Stomach (tissue), 9 donors: ENCODE data around the gene NISCH. TPM values are rescaled to one million over a fixed set of nuclear protein-coding genes. Genes with fewer than 3 reads are reported as not detected.
A peak's percentile ranks its signal among the peaks of the same experiment; 100 is the strongest.

ENCODE experiments used
- DNase-seq, 2 donors: peaks; one replicate each; pipeline versions ENCODE4 v3.0.0 to v3.0.0-alpha.2; 2013 to 2019
- H3K27ac ChIP-seq, 5 donors: fragments of 200-600 bp in 4 of 5; sonication (generic) in 4 of 5; one replicate each; pipeline ENCODE4 v1.5.1; 2013 to 2019; ENCODE audit warnings: mild to moderate bottlenecking in 1 of 5, moderate library complexity in 1 of 5
- H3K27me3 ChIP-seq, 3 donors: fragments of 200-600 bp; sonication (generic); one replicate each; pipeline ENCODE4 v1.5.1; 2017 to 2019; ENCODE audit warnings: mixed run types in 1 of 3
- H3K36me3 ChIP-seq, 4 donors: fragments of 200-600 bp; sonication (generic); 1 replicate in 3 of 4; 2 replicates in 1 of 4; pipeline ENCODE4 v1.5.1; 2016 to 2019
- H3K4me1 ChIP-seq, 4 donors: fragments of 200-600 bp; sonication (generic); one replicate each; pipeline ENCODE4 v1.5.1; 2016 to 2019
- H3K4me3 ChIP-seq, 4 donors: fragments of 200-600 bp; sonication (generic) in 3 of 4; one replicate each; pipeline ENCODE4 v1.5.1; 2016 to 2019; ENCODE audit warnings: mild to moderate bottlenecking in 1 of 4
- H3K9me3 ChIP-seq, 4 donors: fragments of 200-600 bp; sonication (generic); one replicate each; pipeline ENCODE4 v1.5.1; 2016 to 2019
- CTCF ChIP-seq, 7 experiments: fragments of 450-650 bp in 4 of 7; fragments of 200-600 bp in 3 of 7; sonication (generic) in 3 of 7; IDR thresholded peaks; one replicate each; pipeline ENCODE4 v1.5.1; 2016 to 2019; ENCODE audit warnings: antibody characterized with exemption in 7 of 7, control low read depth in 2 of 7, mild to moderate bottlenecking in 1 of 7
- EP300 ChIP-seq: sonication (generic); formaldehyde crosslinking; IDR thresholded peaks from one replicate; pipeline ENCODE4 v1.6.1; 2017; ENCODE audit warnings: antibody characterized with exemption
- POLR2A ChIP-seq, 4 donors: fragments of 450-650 bp; IDR thresholded peaks; one replicate each; pipeline ENCODE4 v1.6.1; 2016; ENCODE audit warnings: antibody characterized with exemption in 4 of 4, control low read depth in 2 of 4, mild to moderate bottlenecking in 1 of 4, moderate library complexity in 1 of 4
- POLR2AphosphoS5 ChIP-seq, 3 donors: sonication (generic); formaldehyde crosslinking; IDR thresholded peaks; one replicate each; pipeline ENCODE4 v1.6.1; 2016; ENCODE audit warnings: antibody characterized with exemption in 3 of 3
- WGBS, 5 donors: extraction: QIAGEN DNeasy Blood & Tissue Kit in 3 of 5; methylation state at CpG; one replicate each; pipeline versions ENCODE4 v1.1.5 to v1.1.7; 2013 to 2018; 5-methylcytosine and 5-hydroxymethylcytosine counted together
- intact Hi-C: fragments of 100-400 bp; cut with DNase I; formaldehyde crosslinking; loops from one replicate; pipeline ENCODE4 v1.15.1; 2023; ENCODE audit warnings: low total_unique reads
- polyA plus RNA-seq, 3 donors: library from polyadenylated mRNA; stranded (reverse); fragments of 200-250 nt; gene quantifications; one replicate each; pipeline ENCODE4 v1.2.3, GENCODE V29; 2013
- total RNA-seq, 5 donors: library from RNA; depleted of rRNA; stranded (reverse); fragments of >200 nt; gene quantifications; one replicate each; pipeline versions ENCODE4 v1.1.0 to v1.2.3, GENCODE V29; 2014 to 2016
- donor health status: healthy with polysubstance abuse.
- donor health status: Bipolar disorder and iron deficiency.
- donor health status: healthy.

NISCH gene
- total and polyA plus RNA-seq, 8 donors = 18.3 to 456 (median 69.9) TPM

GRCh38 chr3:52501046-52501445 is 45.6 kb downstream of the NISCH start:
- H3K9me3 ChIP-seq = no peaks in the 10 kb centered on the region
- no peak overlapping the region for H3K4me3 ChIP-seq
- H3K36me3 ChIP-seq = peaks cover 0 to 17% (median 0%) of the 10 kb centered on the region in 4 donors
- H3K4me1 ChIP-seq = peaks cover 0 to 26% (median 3%) of the 10 kb centered on the region in 4 donors
- TF ChIP-seq EP300 (no peak), CTCF (IDR thresholded peaks at IDR 0.05) (no peak)
- 60 to 80% (median 69%) methylated on average over 5 to 11 of the region's 11 CpGs for WGBS, 5 donors
- H3K27ac ChIP-seq = no peak overlapping the region
- no peaks in the 10 kb centered on the region for H3K27me3 ChIP-seq
- DNase-seq = no peak
- intact Hi-C loops = no loop called here

DNA sequence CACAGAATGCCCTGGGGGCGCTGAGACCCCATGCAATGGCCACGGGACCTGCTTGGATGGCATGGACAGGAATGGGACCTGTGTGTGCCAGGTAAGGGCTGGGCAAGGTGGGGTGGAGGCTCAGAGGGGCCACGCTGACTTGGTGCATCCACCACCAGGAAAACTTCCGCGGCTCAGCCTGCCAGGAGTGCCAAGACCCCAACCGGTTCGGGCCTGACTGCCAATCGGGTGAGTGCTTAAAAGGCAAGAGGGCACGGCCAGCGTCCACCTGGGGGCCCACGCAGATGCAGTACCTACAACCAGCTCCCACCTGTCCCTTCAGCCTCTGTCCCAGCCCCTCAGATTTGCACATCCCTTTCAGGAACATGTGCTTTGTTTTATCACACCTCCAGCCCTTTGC is 46.6 kb downstream of the NISCH start:
- no peak for DNase-seq
- no peak overlapping the region for H3K4me3 ChIP-seq
- H3K36me3 ChIP-seq = peaks cover 0 to 24% (median 2%) of the 10 kb centered on the region in 4 donors
- WGBS, 5 donors = 84 to 90% (median 86%) methylated on average over 11 of the region's 11 CpGs
- intact Hi-C loops = no loop called here
- H3K9me3 ChIP-seq = no peaks in the 10 kb centered on the region
- no peaks in the 10 kb centered on the region for H3K27me3 ChIP-seq
- H3K4me1 ChIP-seq = peaks cover 0 to 20% (median 3%) of the 10 kb centered on the region in 4 donors
- TF ChIP-seq POLR2A (IDR thresholded peaks at IDR 0.05) (no peak), CTCF (IDR thresholded peaks at IDR 0.05) (no peak), EP300 (no peak), POLR2AphosphoS5 (IDR thresholded peaks at IDR 0.05) (no peak)
- H3K27ac ChIP-seq = no peak overlapping the region

DNA sequence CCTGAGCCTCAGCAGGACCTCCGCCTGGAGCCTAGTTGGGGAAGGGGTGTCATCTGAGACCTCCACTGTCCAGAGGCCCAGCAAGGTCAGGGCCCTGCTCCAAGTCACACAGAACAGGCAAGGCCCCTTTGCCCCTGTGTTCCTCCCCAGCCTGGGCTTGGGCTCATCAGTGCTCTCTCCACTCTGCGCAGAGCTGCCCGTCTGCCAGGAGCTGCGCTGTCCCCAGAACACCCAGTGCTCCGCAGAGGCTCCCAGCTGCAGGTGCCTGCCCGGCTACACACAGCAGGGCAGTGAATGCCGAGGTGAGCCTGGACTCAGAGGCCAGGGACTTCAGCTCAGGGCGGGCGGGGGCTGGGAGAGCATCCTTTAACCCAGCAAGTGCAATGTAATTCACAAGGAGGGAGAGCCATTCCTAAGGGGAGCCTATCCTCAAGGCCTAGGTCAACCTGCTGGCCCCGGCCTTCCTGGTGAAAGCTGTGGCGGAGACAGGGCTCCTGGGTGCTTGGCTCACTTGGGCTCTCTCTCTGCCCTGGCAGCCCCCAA is 47.5 kb downstream of the NISCH start:
- no peak overlapping the region for H3K27ac ChIP-seq
- no peak overlapping the region for H3K4me3 ChIP-seq
- 91 to 98% (median 96%) methylated on average over 7 to 11 of the region's 11 CpGs; no CpG with 5 or more reads in 1 of the 5 donors for WGBS, 5 donors
- DNase-seq = no peak
- H3K4me1 ChIP-seq = peaks cover 0 to 16% (median 3%) of the 10 kb centered on the region in 4 donors
- intact Hi-C loops = no loop called here
- no peaks in the 10 kb centered on the region for H3K27me3 ChIP-seq
- TF ChIP-seq EP300 = no peak
- no peak for TF ChIP-seq POLR2AphosphoS5 (IDR thresholded peaks at IDR 0.05)
- TF ChIP-seq CTCF (IDR thresholded peaks at IDR 0.05) = no peak
- no peak for TF ChIP-seq POLR2A (IDR thresholded peaks at IDR 0.05)
- peaks cover 0 to 31% (median 4%) of the 10 kb centered on the region in 4 donors for H3K36me3 ChIP-seq
- no peaks in the 10 kb centered on the region for H3K9me3 ChIP-seq

GRCh38 chr3:52503788-52504424 is 48.5 kb downstream of the NISCH start:
- WGBS, 5 donors = 54 to 65% (median 55%) methylated on average over 20 to 23 of the region's 23 CpGs
- TF ChIP-seq EP300 (no peak), CTCF (IDR thresholded peaks at IDR 0.05) (no peak), POLR2A (IDR thresholded peaks at IDR 0.05) (no peak), POLR2AphosphoS5 (IDR thresholded peaks at IDR 0.05) (no peak)
- H3K9me3 ChIP-seq = no peaks in the 10 kb centered on the region
- H3K36me3 ChIP-seq = peaks cover 0 to 32% (median 4%) of the 10 kb centered on the region in 4 donors
- no peak overlapping the region for H3K4me3 ChIP-seq
- no peaks in the 10 kb centered on the region for H3K27me3 ChIP-seq
- intact Hi-C loops = no loop called here
- no peak overlapping the region for H3K27ac ChIP-seq
- H3K4me1 ChIP-seq = peaks cover 0 to 5% (median 0%) of the 10 kb centered on the region in 4 donors
- peak in 1 of 2 donors; percentile 45 for DNase-seq
